ENCODE measurements around the gene KLRG1. TPM values are rescaled to one million over a fixed set of nuclear protein-coding genes. Genes with fewer than 3 reads are reported as not detected.

KLRG1 gene
- total and polyA plus RNA-seq, 9 of the 15 experiments (the other 6 are each of a cell fraction or from before 2014, with no cell fraction given) = 1.4 to 7.2 (median 2.1) TPM

DNA sequence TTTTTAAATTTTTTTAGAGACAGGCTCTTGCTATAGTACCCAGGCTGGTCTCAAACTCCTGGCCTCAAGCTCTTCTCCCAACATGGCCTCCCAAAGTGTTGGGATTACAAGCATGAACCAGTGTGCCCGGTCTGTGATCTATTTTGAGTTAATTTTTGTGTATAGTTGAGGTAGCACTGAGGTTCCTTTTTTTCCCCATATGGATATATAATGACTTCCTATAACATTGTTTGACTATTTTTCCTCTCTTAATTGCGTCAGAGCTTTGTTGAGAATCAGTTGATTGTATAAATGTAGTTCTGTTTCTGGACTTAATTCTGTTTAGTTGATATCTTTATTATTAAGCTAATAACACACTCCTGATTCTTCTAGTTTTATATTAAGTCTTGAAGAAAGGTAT lies 31.3 kb upstream of the KLRG1 start:
- no TSS peak for BruUV-seq (replicated peaks)
- FAIRE-seq = no peak
- POLR2A ChIA-PET = no interaction called here
- peaks cover 3 to 5% of the 10 kb centered on the region in 2 experiments; a peak in 3 of 5 replicates for H3K4me1 ChIP-seq (replicated peaks in 1 of 2; ENCODE audit: control insufficient read depth in 2 of 2, insufficient read depth in 2 of 2, low read length in 2 of 2)
- in situ Hi-C loops (cut with MboI) = no loop called here
- H3K27me3 ChIP-seq (ENCODE audit: control insufficient read depth in 2 of 2, insufficient read depth in 2 of 2, low read length in 2 of 2) = no peaks in the 10 kb centered on the region
- no peak overlapping the region for H2AFZ ChIP-seq (ENCODE audit: low read depth, low read length)
- H3K36me3 ChIP-seq (ENCODE audit: control insufficient read depth, insufficient read depth, low read length) = no peaks in the 10 kb centered on the region
- ATAC-seq = no peak
- TF ChIP-seq, protein P1, sequence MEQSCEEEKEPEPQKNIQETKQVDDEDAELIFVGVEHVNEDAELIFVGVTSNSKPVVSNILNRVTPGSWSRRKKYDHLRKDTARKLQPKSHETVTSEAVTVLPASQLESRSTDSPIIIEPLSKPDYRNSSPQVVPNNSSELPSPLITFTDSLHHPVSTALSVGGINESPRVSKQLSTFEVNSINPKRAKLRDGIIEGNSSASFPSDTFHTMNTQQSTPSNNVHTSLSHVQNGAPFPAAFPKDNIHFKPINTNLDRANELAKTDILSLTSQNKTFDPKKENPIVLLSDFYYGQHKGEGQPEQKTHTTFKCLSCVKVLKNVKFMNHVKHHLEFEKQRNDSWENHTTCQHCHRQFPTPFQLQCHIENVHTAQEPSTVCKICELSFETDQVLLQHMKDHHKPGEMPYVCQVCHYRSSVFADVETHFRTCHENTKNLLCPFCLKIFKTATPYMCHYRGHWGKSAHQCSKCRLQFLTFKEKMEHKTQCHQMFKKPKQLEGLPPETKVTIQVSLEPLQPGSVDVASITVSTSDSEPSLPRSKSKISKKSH (CRISPR knock-in tag; IDR thresholded peaks at IDR 0.05) = no peak
- TF ChIP-seq, protein P2, sequence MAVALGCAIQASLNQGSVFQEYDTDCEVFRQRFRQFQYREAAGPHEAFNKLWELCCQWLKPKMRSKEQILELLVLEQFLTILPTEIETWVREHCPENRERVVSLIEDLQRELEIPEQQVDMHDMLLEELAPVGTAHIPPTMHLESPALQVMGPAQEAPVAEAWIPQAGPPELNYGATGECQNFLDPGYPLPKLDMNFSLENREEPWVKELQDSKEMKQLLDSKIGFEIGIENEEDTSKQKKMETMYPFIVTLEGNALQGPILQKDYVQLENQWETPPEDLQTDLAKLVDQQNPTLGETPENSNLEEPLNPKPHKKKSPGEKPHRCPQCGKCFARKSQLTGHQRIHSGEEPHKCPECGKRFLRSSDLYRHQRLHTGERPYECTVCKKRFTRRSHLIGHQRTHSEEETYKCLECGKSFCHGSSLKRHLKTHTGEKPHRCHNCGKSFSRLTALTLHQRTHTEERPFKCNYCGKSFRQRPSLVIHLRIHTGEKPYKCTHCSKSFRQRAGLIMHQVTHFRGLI (CRISPR knock-in tag; IDR thresholded peaks at IDR 0.05) = no peak
- TF ChIP-seq HIVEP1 (CRISPR knock-in tag; IDR thresholded peaks at IDR 0.05) (no peak), GATAD2A (IDR thresholded peaks at IDR 0.05) (no peak)
- no peak overlapping the region for H3K4me2 ChIP-seq (ENCODE audit: insufficient read depth, low read length)
- H4K20me1 ChIP-seq (replicated peaks; ENCODE audit: control insufficient read depth, insufficient read depth, low read length) = no peaks in the 10 kb centered on the region
- H3K9me1 ChIP-seq (ENCODE audit: control insufficient read depth, insufficient read depth, low read length) = no peaks in the 10 kb centered on the region
- CTCF ChIA-PET (ENCODE audit: low intra/inter-chr PET ratio) = no interaction called here
- no peaks in the 10 kb centered on the region for H3K79me2 ChIP-seq (ENCODE audit: control insufficient read depth, insufficient read depth, low read length)
- no peak for DNase-seq (ENCODE audit: extremely low read depth in 1 of 4, low spot score in 3 of 4)
- 47% methylated on average over 2 of the region's 2 CpGs for WGBS (ENCODE audit: insufficient coverage, low coverage, missing lambda C conversion rate)
- H3K27ac ChIP-seq (ENCODE audit: extremely low read depth, low read depth, low read length) = no peak overlapping the region
- H3K9me3 ChIP-seq (replicated peaks; ENCODE audit: control insufficient read depth, insufficient read depth, low read depth, low read length) = no peaks in the 10 kb centered on the region
- H3K9ac ChIP-seq (ENCODE audit: insufficient read depth in 1 of 2, low read depth in 2 of 2, low read length in 2 of 2) = no peak overlapping the region
- no peak overlapping the region for H3K4me3 ChIP-seq
- intact Hi-C loops (cut with micrococcal nuclease) = no loop called here

Measured in K562 (cell line).